Mucosa of gallbladder (tissue), 1 donor: ENCODE data around the gene OCSTAMP. TPM values are rescaled to one million over a fixed set of nuclear protein-coding genes. Genes with fewer than 3 reads are reported as not detected.

Experiments used
- DNase-seq: peaks from one replicate; pipeline ENCODE4 v3.0.0-alpha.2; 2020; ENCODE audit warnings: low spot score
- total RNA-seq: library from RNA; stranded (reverse); gene quantifications from one replicate; pipeline ENCODE4 v1.2.1, GENCODE V29; 2021
- donor health status: DM: no; HTN: no; CAD: no.

OCSTAMP gene
- total RNA-seq, 1 donor from 2014 or later, result not detected

- no peak for DNase-seq
These were observed 30.9 kb downstream of the OCSTAMP start for GRCh38 chr20:46519471-46520068.

- peak; percentile 42 for DNase-seq
These were observed 37.3 kb downstream of the OCSTAMP start, which contains the start of gene ZNF334 for GRCh38 chr20:46512943-46513844. Gene ZNF334 (minus strand): TSS chr20:46513559. CDS start chr20:46512102, 1,457 bp downstream.

GRCh38 chr20:46509523-46509922, 40.9 kb downstream of the OCSTAMP start:
- no peak for DNase-seq

- DNase-seq, result no peak
These were observed 42.6 kb downstream of the OCSTAMP start for GRCh38 chr20:46507760-46508407.

- DNase-seq, result no peak
These were observed 44.9 kb downstream of the OCSTAMP start for GRCh38 chr20:46505506-46505905.

- DNase-seq, result no peak
These were observed 48.5 kb downstream of the OCSTAMP start for GRCh38 chr20:46501961-46502360.

- no peak for DNase-seq
These were observed 49.0 kb downstream of the OCSTAMP start for GRCh38 chr20:46501337-46501942.

DNA sequence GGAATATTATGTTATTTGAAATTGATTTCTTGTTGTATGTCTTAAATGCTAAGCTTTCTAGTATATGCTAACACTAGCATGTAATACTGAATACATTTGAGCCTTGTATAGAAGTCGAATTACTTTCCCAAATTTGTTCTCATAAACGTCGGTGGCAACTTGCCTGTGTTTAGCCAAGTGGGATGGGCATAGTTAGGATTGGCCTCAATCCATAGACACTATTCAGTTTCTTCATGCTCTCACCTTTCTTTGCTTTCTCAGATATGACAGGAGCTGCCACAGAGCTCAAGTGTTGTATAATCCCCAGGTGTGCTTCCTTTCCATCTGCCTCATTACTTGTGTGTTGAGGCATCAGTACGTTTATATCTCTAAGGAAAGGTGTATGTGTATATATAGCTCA, 56.4 kb downstream of the OCSTAMP start:
- no peak for DNase-seq

GRCh38 chr20:46491354-46491753, 59.1 kb downstream of the OCSTAMP start:
- no peak for DNase-seq

Other genes starting within 250 kb of the OCSTAMP start
- gene CDH22, start 242.2 kb downstream of the OCSTAMP start, total RNA-seq, result 0.09 TPM
- 33.3 TPM for gene ELMO2, start 144.0 kb downstream of the OCSTAMP start, total RNA-seq
- gene ZNF334, start 37.1 kb downstream of the OCSTAMP start, total RNA-seq, result 7.7 TPM
- gene SLC13A3, start 100.8 kb upstream of the OCSTAMP start, total RNA-seq, result 1.5 TPM
- 9.6 TPM for gene TP53RK, start 138.8 kb upstream of the OCSTAMP start, total RNA-seq
- 21.8 TPM for gene SLC2A10, start 159.0 kb upstream of the OCSTAMP start, total RNA-seq